ENCODE results near the gene SUSD1. TPM values are rescaled to one million over a fixed set of nuclear protein-coding genes. Genes with fewer than 3 reads are reported as not detected.

Gene SUSD1
- total RNA-seq, 6 donors from 2014 or later, result 15.5 to 29.5 (median 20.4) TPM

- no peaks in the 10 kb centered on the region for H3K4me1 ChIP-seq
- no peak overlapping the region for H3K4me3 ChIP-seq
- TF ChIP-seq POLR2AphosphoS5 (IDR thresholded peaks at IDR 0.05), result no peak
- TF ChIP-seq POLR2A (IDR thresholded peaks at IDR 0.05), result no peak
- no peak for TF ChIP-seq EP300 (IDR thresholded peaks at IDR 0.05)
- TF ChIP-seq, protein P1, sequence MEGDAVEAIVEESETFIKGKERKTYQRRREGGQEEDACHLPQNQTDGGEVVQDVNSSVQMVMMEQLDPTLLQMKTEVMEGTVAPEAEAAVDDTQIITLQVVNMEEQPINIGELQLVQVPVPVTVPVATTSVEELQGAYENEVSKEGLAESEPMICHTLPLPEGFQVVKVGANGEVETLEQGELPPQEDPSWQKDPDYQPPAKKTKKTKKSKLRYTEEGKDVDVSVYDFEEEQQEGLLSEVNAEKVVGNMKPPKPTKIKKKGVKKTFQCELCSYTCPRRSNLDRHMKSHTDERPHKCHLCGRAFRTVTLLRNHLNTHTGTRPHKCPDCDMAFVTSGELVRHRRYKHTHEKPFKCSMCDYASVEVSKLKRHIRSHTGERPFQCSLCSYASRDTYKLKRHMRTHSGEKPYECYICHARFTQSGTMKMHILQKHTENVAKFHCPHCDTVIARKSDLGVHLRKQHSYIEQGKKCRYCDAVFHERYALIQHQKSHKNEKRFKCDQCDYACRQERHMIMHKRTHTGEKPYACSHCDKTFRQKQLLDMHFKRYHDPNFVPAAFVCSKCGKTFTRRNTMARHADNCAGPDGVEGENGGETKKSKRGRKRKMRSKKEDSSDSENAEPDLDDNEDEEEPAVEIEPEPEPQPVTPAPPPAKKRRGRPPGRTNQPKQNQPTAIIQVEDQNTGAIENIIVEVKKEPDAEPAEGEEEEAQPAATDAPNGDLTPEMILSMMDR (IDR thresholded peaks at IDR 0.05), result no peak
- no peaks in the 10 kb centered on the region for H3K27me3 ChIP-seq
- peaks cover 0 to 10% (median 5%) of the 10 kb centered on the region in 4 donors for H3K9me3 ChIP-seq
- DNase-seq (no peak), ATAC-seq (ENCODE audit: low FRiP score in 2 of 2) (no peak)
- no peak overlapping the region for H3K27ac ChIP-seq
- peaks cover 0 to 42% (median 18%) of the 10 kb centered on the region in 4 donors for H3K36me3 ChIP-seq
- 96 to 100% methylated on average over 1 of the region's 1 CpG for WGBS, 2 donors
These were observed 32.4 kb upstream of the SUSD1 start for GRCh38 chr9:112207451-112207850.

GRCh38 chr9:112203536-112203935 lies 28.4 kb upstream of the SUSD1 start:
- TF ChIP-seq, protein P1 (IDR thresholded peaks at IDR 0.05), result no peak
- TF ChIP-seq POLR2AphosphoS5 (IDR thresholded peaks at IDR 0.05), result no peak
- Histone ChIP-seq H3K27ac (no peak overlapping the region), H3K4me1 (no peaks in the 10 kb centered on the region), H3K36me3 (peaks cover 0 to 10% (median 3%) of the 10 kb centered on the region in 4 donors), H3K4me3 (no peak overlapping the region), H3K9me3 (peaks cover 0 to 6% (median 5%) of the 10 kb centered on the region in 4 donors), H3K27me3 (no peaks in the 10 kb centered on the region)
- 60 to 72% methylated on average over 2 of the region's 2 CpGs for WGBS, 2 donors
- ATAC-seq (ENCODE audit: low FRiP score in 2 of 2) (no peak), DNase-seq (no peak)

DNA sequence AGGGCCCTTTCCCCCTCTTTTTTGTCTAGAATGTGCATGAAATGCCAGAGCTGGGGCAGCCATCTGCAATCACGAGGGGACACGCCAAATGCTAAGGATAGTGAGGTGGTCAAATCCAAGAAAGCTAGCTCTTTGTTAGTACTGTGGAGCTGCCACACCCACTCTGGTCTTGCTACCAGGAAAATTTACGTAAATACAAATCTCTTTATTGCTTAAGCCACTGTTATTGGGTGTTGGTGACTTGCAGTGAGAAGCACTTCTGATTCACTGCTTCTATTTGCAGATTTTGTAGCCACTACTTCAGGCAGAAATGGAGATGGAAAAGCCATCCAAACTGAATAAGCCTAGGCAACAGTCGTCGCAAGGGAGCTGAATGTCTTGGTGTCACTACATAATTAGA lies 25.6 kb upstream of the SUSD1 start:
- H3K4me3 ChIP-seq, result no peak overlapping the region
- no peaks in the 10 kb centered on the region for H3K36me3 ChIP-seq
- H3K27me3 ChIP-seq, result no peaks in the 10 kb centered on the region
- no peak overlapping the region for H3K27ac ChIP-seq
- WGBS, 2 donors, result 89 to 90% methylated on average over 5 of the region's 5 CpGs
- H3K9me3 ChIP-seq, result no peaks in the 10 kb centered on the region
- DNase-seq, result no peak
- no peaks in the 10 kb centered on the region for H3K4me1 ChIP-seq
- TF ChIP-seq POLR2A (IDR thresholded peaks at IDR 0.05) (no peak), EP300 (IDR thresholded peaks at IDR 0.05) (no peak), POLR2AphosphoS5 (IDR thresholded peaks at IDR 0.05) (no peak)
- TF ChIP-seq, protein P1 (IDR thresholded peaks at IDR 0.05), result no peak
- ATAC-seq (ENCODE audit: low FRiP score in 2 of 2), result no peak

- DNase-seq, result no peak
These were observed 23.5 kb upstream of the SUSD1 start for GRCh38 chr9:112198646-112199045.

More at GRCh38 chr9:112198646-112199045, 23.5 kb upstream of the SUSD1 start:
- WGBS, 2 donors, result 36 to 41% methylated on average over 4 of the region's 4 CpGs
- H3K4me3 ChIP-seq, result no peak overlapping the region
- no peaks in the 10 kb centered on the region for H3K9me3 ChIP-seq
- ATAC-seq (ENCODE audit: low FRiP score in 2 of 2), result no peak
- peaks cover 0 to 8% (median 0%) of the 10 kb centered on the region in 4 donors for H3K4me1 ChIP-seq
- H3K36me3 ChIP-seq, result no peaks in the 10 kb centered on the region
- no peak overlapping the region for H3K27ac ChIP-seq
- no peak for TF ChIP-seq POLR2A (IDR thresholded peaks at IDR 0.05)
- no peak for TF ChIP-seq POLR2AphosphoS5 (IDR thresholded peaks at IDR 0.05)
- no peak for TF ChIP-seq EP300 (IDR thresholded peaks at IDR 0.05)
- TF ChIP-seq, protein P1 (IDR thresholded peaks at IDR 0.05), result no peak
- H3K27me3 ChIP-seq, result no peaks in the 10 kb centered on the region

All from upper lobe of left lung (tissue), 6 donors.